Measurements from ENCODE around the gene TSPO2.
A peak's percentile ranks its signal among the peaks of the same experiment; 100 is the strongest.

The TSPO2 gene

GRCh38 chr6:41027241-41027640 lies 15.0 kb upstream of the TSPO2 start:
- peak overlapping the region; percentile 36; the same call in 1 of the 2 replicates for H3K4me3 ChIP-seq (ENCODE audit: low read length)

GRCh38 chr6:41027799-41028560 lies 14.3 kb upstream of the TSPO2 start:
- WGBS (ENCODE audit: insufficient coverage, insufficient read length) = no CpG with 5 or more reads among the region's 45 CpGs
- no peak overlapping the region for H3K27ac ChIP-seq (ENCODE audit: low read length)

More at GRCh38 chr6:41027241-41027640, 15.0 kb upstream of the TSPO2 start:
- no peaks in the 10 kb centered on the region for H3K36me3 ChIP-seq (ENCODE audit: control insufficient read depth, insufficient read depth, low read length)
- no peaks in the 10 kb centered on the region for H3K27me3 ChIP-seq (ENCODE audit: control insufficient read depth, insufficient read depth, low read length)
- H3K27ac ChIP-seq (ENCODE audit: low read length) = no peak overlapping the region
- H3K9me3 ChIP-seq (ENCODE audit: control insufficient read depth, insufficient read depth, low read length) = no peaks in the 10 kb centered on the region
- peaks cover 3% of the 10 kb centered on the region for H3K4me1 ChIP-seq (ENCODE audit: control insufficient read depth, insufficient read depth, low read length)
- WGBS (ENCODE audit: insufficient coverage, insufficient read length) = no CpG with 5 or more reads among the region's 4 CpGs
- no peak for DNase-seq (ENCODE audit: low read depth, low spot score)

GRCh38 chr6:41028561-41029412 lies 13.5 kb upstream of the TSPO2 start:
- H3K4me1 ChIP-seq (ENCODE audit: control insufficient read depth, insufficient read depth, low read length) = peaks cover 3% of the 10 kb centered on the region
- H3K36me3 ChIP-seq (ENCODE audit: control insufficient read depth, insufficient read depth, low read length) = no peaks in the 10 kb centered on the region
- H3K27me3 ChIP-seq (ENCODE audit: control insufficient read depth, insufficient read depth, low read length) = no peaks in the 10 kb centered on the region
- no peaks in the 10 kb centered on the region for H3K9me3 ChIP-seq (ENCODE audit: control insufficient read depth, insufficient read depth, low read length)
- no peak for DNase-seq (ENCODE audit: low read depth, low spot score)
- peak overlapping the region; percentile 36; the same call in 1 of the 2 replicates for H3K4me3 ChIP-seq (ENCODE audit: low read length)
- H3K27ac ChIP-seq (ENCODE audit: low read length) = no peak overlapping the region
- WGBS (ENCODE audit: insufficient coverage, insufficient read length) = no CpG with 5 or more reads among the region's 13 CpGs

More at GRCh38 chr6:41027799-41028560, 14.3 kb upstream of the TSPO2 start:
- peak; percentile 75 for DNase-seq (ENCODE audit: low read depth, low spot score)
- Histone ChIP-seq H3K4me1 (ENCODE audit: control insufficient read depth, insufficient read depth, low read length) (peaks cover 3% of the 10 kb centered on the region), H3K27me3 (ENCODE audit: control insufficient read depth, insufficient read depth, low read length) (no peaks in the 10 kb centered on the region), H3K9me3 (ENCODE audit: control insufficient read depth, insufficient read depth, low read length) (no peaks in the 10 kb centered on the region), H3K4me3 (ENCODE audit: low read length) (peak overlapping the region; percentile 36; the same call in 1 of the 2 replicates), H3K36me3 (ENCODE audit: control insufficient read depth, insufficient read depth, low read length) (no peaks in the 10 kb centered on the region)

- Histone ChIP-seq H3K9me3 (ENCODE audit: control insufficient read depth, insufficient read depth, low read length) (no peaks in the 10 kb centered on the region), H3K4me1 (ENCODE audit: control insufficient read depth, insufficient read depth, low read length) (peaks cover 3% of the 10 kb centered on the region; the same call in 1 of the 2 replicates), H3K36me3 (ENCODE audit: control insufficient read depth, insufficient read depth, low read length) (no peaks in the 10 kb centered on the region), H3K27ac (ENCODE audit: low read length) (no peak overlapping the region), H3K4me3 (ENCODE audit: low read length) (no peak overlapping the region), H3K27me3 (ENCODE audit: control insufficient read depth, insufficient read depth, low read length) (no peaks in the 10 kb centered on the region)
- no CpG with 5 or more reads among the region's 15 CpGs for whole genome bisulfite sequencing (ENCODE audit: insufficient coverage, insufficient read length)
- no peak for DNase-seq (ENCODE audit: low read depth, low spot score)
Observed at GRCh38 chr6:41032830-41033229, 9.4 kb upstream of the TSPO2 start.

- Histone ChIP-seq H3K9me3 (ENCODE audit: control insufficient read depth, insufficient read depth, low read length) (no peaks in the 10 kb centered on the region), H3K27me3 (ENCODE audit: control insufficient read depth, insufficient read depth, low read length) (no peaks in the 10 kb centered on the region), H3K27ac (ENCODE audit: low read length) (no peak overlapping the region), H3K36me3 (ENCODE audit: control insufficient read depth, insufficient read depth, low read length) (no peaks in the 10 kb centered on the region), H3K4me3 (ENCODE audit: low read length) (no peak overlapping the region), H3K4me1 (ENCODE audit: control insufficient read depth, insufficient read depth, low read length) (peaks cover 4% of the 10 kb centered on the region)
- no CpG with 5 or more reads among the region's 13 CpGs for WGBS (ENCODE audit: insufficient coverage, insufficient read length)
- DNase-seq (ENCODE audit: low read depth, low spot score) = no peak
Observed at GRCh38 chr6:41033776-41034175, 8.5 kb upstream of the TSPO2 start.

- no peaks in the 10 kb centered on the region for H3K27me3 ChIP-seq (ENCODE audit: control insufficient read depth, insufficient read depth, low read length)
- no peak overlapping the region for H3K27ac ChIP-seq (ENCODE audit: low read length)
- peaks cover 5% of the 10 kb centered on the region for H3K4me1 ChIP-seq (ENCODE audit: control insufficient read depth, insufficient read depth, low read length)
- no CpG with 5 or more reads among the region's 3 CpGs for WGBS (ENCODE audit: insufficient coverage, insufficient read length)
- H3K9me3 ChIP-seq (ENCODE audit: control insufficient read depth, insufficient read depth, low read length) = no peaks in the 10 kb centered on the region
- no peak for DNase-seq (ENCODE audit: low read depth, low spot score)
- no peak overlapping the region for H3K4me3 ChIP-seq (ENCODE audit: low read length)
- no peaks in the 10 kb centered on the region for H3K36me3 ChIP-seq (ENCODE audit: control insufficient read depth, insufficient read depth, low read length)
Observed at GRCh38 chr6:41036186-41036585, 6.1 kb upstream of the TSPO2 start.

GRCh38 chr6:41036601-41037000 lies 5.7 kb upstream of the TSPO2 start:
- no peaks in the 10 kb centered on the region for H3K27me3 ChIP-seq (ENCODE audit: control insufficient read depth, insufficient read depth, low read length)
- H3K4me3 ChIP-seq (ENCODE audit: low read length) = no peak overlapping the region
- WGBS (ENCODE audit: insufficient coverage, insufficient read length) = no CpG with 5 or more reads among the region's 2 CpGs

GRCh38 chr6:41037107-41037900 lies 5.0 kb upstream of the TSPO2 start:
- Histone ChIP-seq H3K9me3 (ENCODE audit: control insufficient read depth, insufficient read depth, low read length) (no peaks in the 10 kb centered on the region), H3K4me3 (ENCODE audit: low read length) (no peak overlapping the region), H3K4me1 (ENCODE audit: control insufficient read depth, insufficient read depth, low read length) (peaks cover 5% of the 10 kb centered on the region), H3K27ac (ENCODE audit: low read length) (no peak overlapping the region), H3K27me3 (ENCODE audit: control insufficient read depth, insufficient read depth, low read length) (no peaks in the 10 kb centered on the region), H3K36me3 (ENCODE audit: control insufficient read depth, insufficient read depth, low read length) (no peaks in the 10 kb centered on the region)
- WGBS (ENCODE audit: insufficient coverage, insufficient read length) = no CpG with 5 or more reads among the region's 13 CpGs
- DNase-seq (ENCODE audit: low read depth, low spot score) = no peak

More at GRCh38 chr6:41036601-41037000, 5.7 kb upstream of the TSPO2 start:
- H3K27ac ChIP-seq (ENCODE audit: low read length) = no peak overlapping the region
- no peaks in the 10 kb centered on the region for H3K36me3 ChIP-seq (ENCODE audit: control insufficient read depth, insufficient read depth, low read length)
- no peak for DNase-seq (ENCODE audit: low read depth, low spot score)
- peaks cover 5% of the 10 kb centered on the region for H3K4me1 ChIP-seq (ENCODE audit: control insufficient read depth, insufficient read depth, low read length)
- H3K9me3 ChIP-seq (ENCODE audit: control insufficient read depth, insufficient read depth, low read length) = no peaks in the 10 kb centered on the region

GRCh38 chr6:41038205-41038604 lies 4.1 kb upstream of the TSPO2 start:
- H3K9me3 ChIP-seq (ENCODE audit: control insufficient read depth, insufficient read depth, low read length) = no peaks in the 10 kb centered on the region
- no peak for DNase-seq (ENCODE audit: low read depth, low spot score)
- no peak overlapping the region for H3K4me3 ChIP-seq (ENCODE audit: low read length)
- H3K27ac ChIP-seq (ENCODE audit: low read length) = no peak overlapping the region
- H3K36me3 ChIP-seq (ENCODE audit: control insufficient read depth, insufficient read depth, low read length) = no peaks in the 10 kb centered on the region
- H3K4me1 ChIP-seq (ENCODE audit: control insufficient read depth, insufficient read depth, low read length) = peaks cover 5% of the 10 kb centered on the region
- H3K27me3 ChIP-seq (ENCODE audit: control insufficient read depth, insufficient read depth, low read length) = no peaks in the 10 kb centered on the region
- no CpG with 5 or more reads among the region's 3 CpGs for WGBS (ENCODE audit: insufficient coverage, insufficient read length)
